IMR-90 (cell line): ENCODE measurements around the gene TRAPPC2B. TPM values are rescaled to one million over a fixed set of nuclear protein-coding genes. Genes with fewer than 3 reads are reported as not detected.

Experiments used
- ATAC-seq: fragments of 200-7000 bp; cut with Tn5 transposase; 2 replicates; pipeline ENCODE4 v1.9.1; 2020; ENCODE audit warnings: low read depth, mild to moderate bottlenecking, moderate library complexity
- BruUV-seq: library from RNA; stranded (reverse); fragments of 400-500 nt; replicated peaks from 2 replicates; lab custom pipeline; 2021; lab: Mats Ljungman, UMichigan
- CTCF ChIA-PET: fragments of 300-600 bp; formaldehyde crosslinking; extraction: SDS; loops from one replicate; lab custom pipeline; 2021; ENCODE audit warnings: antibody characterized with exemption; lab: Yijun Ruan, JAX
- POLR2A ChIA-PET: fragments of 300-600 bp; sonication (Branson Sonifier 250); formaldehyde crosslinking; loops from one replicate; lab custom pipeline; 2022; ENCODE audit warnings: antibody characterized with exemption; ENCODE audit not compliant: unreplicated experiment; lab: Charles Lee
- DNase-seq: peaks from one replicate; pipeline ENCODE4 v3.0.0; 2013
- H2AFZ ChIP-seq: replicated peaks from 2 replicates; pipeline ENCODE3; 2013; ENCODE audit warnings: low read length, mild to moderate bottlenecking; ENCODE audit not compliant: poor library complexity
- H2AK5ac ChIP-seq: 2 replicates; pipeline ENCODE4 v1.6.1; 2013; ENCODE audit warnings: low read depth, low read length, inconsistent platforms
- H2AK9ac ChIP-seq: replicated peaks from 2 replicates; pipeline ENCODE3; 2013; ENCODE audit warnings: mild to moderate bottlenecking, low read depth, low read length, moderate library complexity; ENCODE audit not compliant: poor library complexity
- H2BK120ac ChIP-seq: 2 replicates; pipeline ENCODE4 v1.6.1; 2013; ENCODE audit warnings: low read depth, low read length, inconsistent platforms
- H2BK15ac ChIP-seq: 3 replicates; pipeline ENCODE4 v1.6.1; 2013; ENCODE audit warnings: low read depth, low read length, inconsistent platforms
- H2BK20ac ChIP-seq: 2 replicates; pipeline ENCODE4 v1.6.1; 2013; ENCODE audit warnings: low read depth, mild to moderate bottlenecking, inconsistent platforms, low read length, moderate library complexity
- H2BK5ac ChIP-seq: 2 replicates; pipeline ENCODE4 v1.6.1; 2013; ENCODE audit warnings: mild to moderate bottlenecking, low read depth, low read length, inconsistent platforms; ENCODE audit not compliant: poor library complexity, severe bottlenecking
- H3K14ac ChIP-seq: replicated peaks from 2 replicates; pipeline ENCODE4 v1.6.1; 2013; ENCODE audit warnings: low read depth, low read length, inconsistent platforms
- H3K18ac ChIP-seq: 2 replicates; pipeline ENCODE4 v1.6.1; 2013; ENCODE audit warnings: low read depth, low read length, control low read depth
- H3K23ac ChIP-seq: 2 replicates; pipeline ENCODE4 v1.6.1; 2013; ENCODE audit warnings: low read depth, low read length, inconsistent platforms
- H3K27ac ChIP-seq: 2 replicates; pipeline ENCODE4 v1.5.1; 2013; ENCODE audit warnings: mild to moderate bottlenecking, control low read depth, low read length; ENCODE audit not compliant: insufficient read depth
- H3K27me3 ChIP-seq: 2 replicates; pipeline ENCODE4 v1.6.1; 2013; ENCODE audit warnings: low read length; ENCODE audit not compliant: control insufficient read depth, insufficient read depth
- H3K36me3 ChIP-seq: 2 replicates; pipeline ENCODE4 v1.6.1; 2013; ENCODE audit warnings: low read length, mixed read lengths; ENCODE audit not compliant: control insufficient read depth, insufficient read depth
- H3K4ac ChIP-seq: 2 replicates; pipeline ENCODE4 v1.6.1; 2013; ENCODE audit warnings: low read depth, low read length, inconsistent platforms
- H3K4me1 ChIP-seq: 2 replicates; pipeline ENCODE4 v1.6.1; 2013; ENCODE audit warnings: low read length, mixed read lengths; ENCODE audit not compliant: control insufficient read depth, insufficient read depth
- H3K4me2 ChIP-seq: 2 replicates; pipeline ENCODE4 v1.6.1; 2013; ENCODE audit warnings: low read depth, mild to moderate bottlenecking, control low read depth, low read length, moderate library complexity
- H3K4me3 ChIP-seq: 2 replicates; pipeline ENCODE4 v1.5.1; 2013; ENCODE audit warnings: low read depth, mild to moderate bottlenecking, control low read depth, low read length, moderate library complexity; ENCODE audit not compliant: insufficient read depth
- H3K56ac ChIP-seq: 2 replicates; pipeline ENCODE4 v1.6.1; 2013; ENCODE audit warnings: low read length, inconsistent platforms; ENCODE audit not compliant: insufficient read depth; ENCODE audit errors: extremely low read depth
- H3K79me1 ChIP-seq, 2 experiments: 2 replicates each; pipeline ENCODE4 v1.6.1; 2013; ENCODE audit warnings: low read length in 2 of 2, inconsistent platforms in 1 of 2, low read depth in 1 of 2
- H3K9ac ChIP-seq: 2 replicates; pipeline ENCODE4 v1.6.1; 2013; ENCODE audit warnings: low read depth, low read length, control low read depth
- H3K9me1 ChIP-seq: 2 replicates; pipeline ENCODE4 v1.6.1; 2013; ENCODE audit warnings: low read length, inconsistent platforms; ENCODE audit not compliant: insufficient read depth
- H3K9me3 ChIP-seq: 2 replicates; pipeline ENCODE4 v1.6.1; 2013; ENCODE audit warnings: low read length; ENCODE audit not compliant: control insufficient read depth, insufficient read depth
- H4K20me1 ChIP-seq: 2 replicates; pipeline ENCODE4 v1.6.1; 2013; ENCODE audit warnings: low read length, inconsistent platforms; ENCODE audit not compliant: insufficient read depth
- H4K5ac ChIP-seq: 2 replicates; pipeline ENCODE4 v1.6.1; 2013; ENCODE audit warnings: mild to moderate bottlenecking, low read depth, low read length, control low read depth
- H4K8ac ChIP-seq, 2 experiments: 2 replicates each; pipeline ENCODE4 v1.6.1; 2013; ENCODE audit warnings: low read depth in 2 of 2, low read length in 2 of 2, control low read depth in 1 of 2, inconsistent platforms in 1 of 2
- H4K91ac ChIP-seq: 2 replicates; pipeline ENCODE4 v1.6.1; 2013; ENCODE audit warnings: low read depth, low read length, inconsistent platforms; ENCODE audit not compliant: insufficient read depth
- BHLHE40 ChIP-seq: fragments of 150-350 bp; IDR thresholded peaks from 2 replicates; pipeline ENCODE4 v1.6.1; 2016; ENCODE audit warnings: mild to moderate bottlenecking, low read depth, low read length
- MAFK ChIP-seq: IDR thresholded peaks from 2 replicates; pipeline ENCODE4 v1.6.1; 2012; ENCODE audit warnings: low read depth, low read length, improper control_type of control experiment
- MAZ ChIP-seq: IDR thresholded peaks from 2 replicates; pipeline ENCODE4 v1.6.1; 2012; ENCODE audit warnings: low read depth, mild to moderate bottlenecking, low read length, improper control_type of control experiment, moderate library complexity, borderline replicate concordance
- POLR2A ChIP-seq: IDR thresholded peaks from 2 replicates; pipeline ENCODE4 v1.6.1; 2012; ENCODE audit warnings: mild to moderate bottlenecking, low read depth, low read length
- SMC3 ChIP-seq: fragments of 150-350 bp; IDR thresholded peaks from 2 replicates; pipeline ENCODE4 v1.6.1; 2016; ENCODE audit warnings: low read depth, mild to moderate bottlenecking, antibody characterized with exemption, low read length, moderate library complexity
- WGBS, 2 experiments: methylation state at CpG; one replicate each; pipeline versions ENCODE4 v1.1.5 to v1.1.7; 2013; ENCODE audit warnings: missing lambda C conversion rate in 2 of 2; ENCODE audit not compliant: insufficient read length in 1 of 2; ENCODE audit errors: extremely low coverage in 2 of 2; 5-methylcytosine and 5-hydroxymethylcytosine counted together
- dilution Hi-C: fragments of 300-500 bp; cut with HindIII; formaldehyde crosslinking; loops from one replicate; pipeline ENCODE4 v1.14.3; 2018; ENCODE audit warnings: low sequenced_read_pairs; ENCODE audit not compliant: unreplicated experiment
- in situ Hi-C: fragments of 300-500 bp; cut with MboI; formaldehyde crosslinking; loops from 3 replicates; pipeline ENCODE4 v1.14.3; 2019; ENCODE audit warnings: low sequenced_read_pairs, inconsistent platforms, mixed read lengths
- intact Hi-C: fragments of 100-400 bp; cut with micrococcal nuclease; formaldehyde crosslinking; loops from 2 replicates; pipeline ENCODE4 v1.10.0; 2022
- polyA plus RNA-seq, 3 experiments: library from polyadenylated mRNA; depleted of rRNA; stranded (reverse); fragments of >200 nt; gene quantifications; 2 replicates each; pipeline ENCODE4 v1.2.3, GENCODE V29; 2012; ENCODE audit warnings: low replicate concordance in 1 of 3
- total RNA-seq: library from RNA; depleted of rRNA; stranded (reverse); fragments of >200 nt; gene quantifications from 2 replicates; pipeline ENCODE4 v1.2.3, GENCODE V29; 2012
- TF ChIP-seq, protein P1 (sequence below): fragments of 150-350 bp; IDR thresholded peaks from 2 replicates; pipeline ENCODE4 v1.6.1; 2017; ENCODE audit warnings: mild to moderate bottlenecking, antibody characterized with exemption, low read length, low read depth

Gene TRAPPC2B
- total and polyA plus RNA-seq, 2 of the 4 experiments (the other 2 are of a cell fraction) = 14.9 to 20.4 TPM

DNA sequence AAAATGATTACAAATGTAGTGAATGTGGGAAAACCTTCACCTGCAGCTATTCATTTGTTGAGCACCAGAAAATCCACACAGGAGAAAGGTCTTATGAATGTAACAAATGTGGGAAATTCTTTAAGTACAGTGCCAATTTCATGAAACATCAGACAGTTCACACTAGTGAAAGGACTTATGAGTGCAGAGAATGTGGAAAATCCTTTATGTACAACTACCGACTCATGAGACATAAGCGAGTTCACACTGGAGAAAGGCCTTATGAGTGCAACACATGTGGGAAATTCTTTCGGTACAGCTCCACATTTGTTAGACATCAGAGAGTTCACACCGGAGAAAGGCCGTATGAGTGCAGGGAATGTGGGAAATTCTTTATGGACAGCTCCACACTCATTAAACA is 35.5 kb downstream of the TRAPPC2B start:
- peaks cover 22% of the 10 kb centered on the region for H3K9me3 ChIP-seq
- peaks cover 42% of the 10 kb centered on the region for H3K36me3 ChIP-seq
- H2AK9ac ChIP-seq = no peak overlapping the region
- H4K8ac ChIP-seq = no peak overlapping the region
- H3K9me1 ChIP-seq = 0 out of 2 replicates have a peak, but pooled peaks cover under 1% of the 10 kb centered on the region
- H2BK15ac ChIP-seq = no peak overlapping the region
- no peaks in the 10 kb centered on the region for H3K4me1 ChIP-seq
- no peak overlapping the region for H2BK120ac ChIP-seq
- no peak overlapping the region for H2AK5ac ChIP-seq
- H3K4me3 ChIP-seq = no peak overlapping the region
- H3K18ac ChIP-seq = no peak overlapping the region
- H4K91ac ChIP-seq = no peak overlapping the region
- ATAC-seq (no peak), DNase-seq (no peak)
- H3K27me3 ChIP-seq = no peaks in the 10 kb centered on the region
- H2BK5ac ChIP-seq = no peak overlapping the region
- H3K79me1 ChIP-seq = peaks cover 15 to 41% of the 10 kb centered on the region in 2 experiments
- no peak overlapping the region for H2AFZ ChIP-seq
- no peak overlapping the region for H3K23ac ChIP-seq
- BruUV-seq = no TSS peak
- no peak overlapping the region for H3K4ac ChIP-seq
- intact Hi-C loops (no loop called here), dilution Hi-C loops (no loop called here), in situ Hi-C loops (loop anchor here (25.0 kb wide), 1 partner anchor 987 kb away; the partner anchor contains the start of gene ZNF583)
- no peak for TF ChIP-seq MAZ
- TF ChIP-seq BHLHE40 = no peak
- no peak for TF ChIP-seq POLR2A
- TF ChIP-seq, protein P1, sequence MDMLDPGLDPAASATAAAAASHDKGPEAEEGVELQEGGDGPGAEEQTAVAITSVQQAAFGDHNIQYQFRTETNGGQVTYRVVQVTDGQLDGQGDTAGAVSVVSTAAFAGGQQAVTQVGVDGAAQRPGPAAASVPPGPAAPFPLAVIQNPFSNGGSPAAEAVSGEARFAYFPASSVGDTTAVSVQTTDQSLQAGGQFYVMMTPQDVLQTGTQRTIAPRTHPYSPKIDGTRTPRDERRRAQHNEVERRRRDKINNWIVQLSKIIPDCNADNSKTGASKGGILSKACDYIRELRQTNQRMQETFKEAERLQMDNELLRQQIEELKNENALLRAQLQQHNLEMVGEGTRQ = no peak
- TF ChIP-seq MAFK = no peak
- no peak for TF ChIP-seq SMC3
- no peak overlapping the region for H3K56ac ChIP-seq
- CTCF ChIA-PET = no interaction called here
- H3K9ac ChIP-seq = no peak overlapping the region
- H2BK20ac ChIP-seq = no peak overlapping the region
- POLR2A ChIA-PET = no interaction called here
- no CpG with 5 or more reads among the region's 5 CpGs for WGBS, 2 experiments
- H3K14ac ChIP-seq = no peak overlapping the region
- no peak overlapping the region for H3K27ac ChIP-seq
- H4K20me1 ChIP-seq = no peaks in the 10 kb centered on the region; the same call in 1 of the 2 replicates
- no peak overlapping the region for H3K4me2 ChIP-seq
- no peak overlapping the region for H4K5ac ChIP-seq
